OCI-LY3 (cell line): ENCODE results near the gene ESPL1.

ENCODE experiments used
- H2AFZ ChIP-seq: fragments of 200-600, 300-600 bp; shearing (Covaris generic); 2 replicates; pipeline ENCODE4 v1.6.0; 2014; ENCODE audit warnings: antibody characterized with exemption, low read depth, low read length
- H3K27ac ChIP-seq: fragments of 200-600, 300-600 bp; sonication (generic); 2 replicates; pipeline ENCODE4 v1.5.1; 2014; ENCODE audit warnings: mild to moderate bottlenecking, low read length, moderate library complexity, mixed read lengths
- H3K27me3 ChIP-seq: fragments of 200-600, 300-600 bp; sonication (generic); 2 replicates; pipeline ENCODE4 v1.6.1; 2014; ENCODE audit warnings: low read depth, low read length, mixed read lengths
- H3K36me3 ChIP-seq: fragments of 200-600, 300-600 bp; sonication (generic); replicated peaks from 2 replicates; pipeline ENCODE3; 2014; ENCODE audit warnings: low read depth, low read length, mixed read lengths
- H3K4me1 ChIP-seq: fragments of 300-600, 200-600 bp; sonication (generic); 2 replicates; pipeline ENCODE4 v1.6.1; 2014; ENCODE audit warnings: low read length, mixed read lengths
- H3K4me2 ChIP-seq: fragments of 200-600, 300-600 bp; sonication (generic); 2 replicates; pipeline ENCODE4 v1.6.1; 2014; ENCODE audit warnings: low read length, mixed read lengths
- H3K4me3 ChIP-seq: fragments of 300-600, 200-600 bp; sonication (generic); 2 replicates; pipeline ENCODE4 v1.5.1; 2014; ENCODE audit warnings: antibody characterized with exemption, mild to moderate bottlenecking, low read length, moderate library complexity
- H3K79me2 ChIP-seq: fragments of 300-600, 200-600 bp; shearing (Covaris generic); 2 replicates; pipeline ENCODE4 v1.6.1; 2014; ENCODE audit warnings: mild to moderate bottlenecking, low read length, mixed read lengths
- H3K9ac ChIP-seq: fragments of 300-600, 200-600 bp; shearing (Covaris generic); 2 replicates; pipeline ENCODE4 v1.6.0; 2014; ENCODE audit warnings: mild to moderate bottlenecking, low read length, moderate library complexity
- H3K9me3 ChIP-seq: fragments of 200-600, 300-600 bp; shearing (Covaris generic); 2 replicates; pipeline ENCODE4 v1.6.1; 2014; ENCODE audit warnings: low read length, mixed read lengths; ENCODE audit not compliant: insufficient read depth
- H4K20me1 ChIP-seq: fragments of 200-600, 300-600 bp; sonication (generic); 2 replicates; pipeline ENCODE4 v1.6.1; 2016; ENCODE audit warnings: low read length, mixed read lengths; ENCODE audit not compliant: insufficient read depth
- CTCF ChIP-seq: fragments of 200-600, 300-600 bp; sonication (generic); IDR thresholded peaks from 2 replicates; pipeline ENCODE4 v1.5.1; 2014; ENCODE audit warnings: antibody characterized with exemption, low read length, low read depth
- EZH2phosphoT487 ChIP-seq: fragments of 200-600 bp; shearing (Covaris generic); IDR thresholded peaks from 2 replicates; pipeline ENCODE4 v1.6.1; 2018; ENCODE audit warnings: antibody characterized with exemption, mixed run types, low read depth

ESPL1 gene

GRCh38 chr12:53274445-53274844 lies 6.3 kb downstream of the ESPL1 start:
- TF ChIP-seq CTCF, result no peak
- TF ChIP-seq EZH2phosphoT487, result no peak
- Histone ChIP-seq H3K9ac (no peak overlapping the region), H3K36me3 (peaks cover 53% of the 10 kb centered on the region), H3K4me3 (no peak overlapping the region), H3K79me2 (peaks cover 15% of the 10 kb centered on the region), H2AFZ (no peak overlapping the region), H3K4me1 (no peaks in the 10 kb centered on the region), H4K20me1 (no peaks in the 10 kb centered on the region), H3K9me3 (no peaks in the 10 kb centered on the region), H3K4me2 (no peak overlapping the region), H3K27me3 (no peaks in the 10 kb centered on the region), H3K27ac (no peak overlapping the region)

GRCh38 chr12:53276511-53276910 lies 8.4 kb downstream of the ESPL1 start:
- no peak overlapping the region for H3K27ac ChIP-seq
- H3K79me2 ChIP-seq, result no peaks in the 10 kb centered on the region; the same call in 1 of the 2 replicates
- H3K36me3 ChIP-seq, result peaks cover 49% of the 10 kb centered on the region

GRCh38 chr12:53277981-53278380 lies 9.9 kb downstream of the ESPL1 start:
- H3K9ac ChIP-seq, result no peak overlapping the region
- peaks cover 50% of the 10 kb centered on the region for H3K36me3 ChIP-seq
- TF ChIP-seq CTCF (no peak), EZH2phosphoT487 (no peak)
- no peaks in the 10 kb centered on the region for H3K9me3 ChIP-seq
- no peak overlapping the region for H3K4me2 ChIP-seq
- H2AFZ ChIP-seq, result no peak overlapping the region
- H3K79me2 ChIP-seq, result no peaks in the 10 kb centered on the region
- H3K27ac ChIP-seq, result no peak overlapping the region
- no peaks in the 10 kb centered on the region for H3K27me3 ChIP-seq
- no peaks in the 10 kb centered on the region for H3K4me1 ChIP-seq
- no peak overlapping the region for H3K4me3 ChIP-seq
- H4K20me1 ChIP-seq, result no peaks in the 10 kb centered on the region

More at GRCh38 chr12:53276511-53276910, 8.4 kb downstream of the ESPL1 start:
- no peaks in the 10 kb centered on the region for H3K9me3 ChIP-seq
- H3K27me3 ChIP-seq, result no peaks in the 10 kb centered on the region
- no peak overlapping the region for H3K9ac ChIP-seq
- H4K20me1 ChIP-seq, result no peaks in the 10 kb centered on the region
- no peaks in the 10 kb centered on the region for H3K4me1 ChIP-seq
- H3K4me2 ChIP-seq, result no peak overlapping the region
- H2AFZ ChIP-seq, result no peak overlapping the region
- H3K4me3 ChIP-seq, result no peak overlapping the region
- TF ChIP-seq CTCF (no peak), EZH2phosphoT487 (no peak)

GRCh38 chr12:53279283-53279869 lies 11.3 kb downstream of the ESPL1 start:
- Histone ChIP-seq H3K36me3 (peaks cover 58% of the 10 kb centered on the region), H3K79me2 (no peaks in the 10 kb centered on the region), H3K27ac (no peak overlapping the region)

More at GRCh38 chr12:53279283-53279869, 11.3 kb downstream of the ESPL1 start:
- no peak overlapping the region for H3K4me3 ChIP-seq
- no peaks in the 10 kb centered on the region for H3K27me3 ChIP-seq
- H3K9ac ChIP-seq, result no peak overlapping the region
- no peaks in the 10 kb centered on the region for H4K20me1 ChIP-seq
- no peaks in the 10 kb centered on the region for H3K4me1 ChIP-seq
- no peak overlapping the region for H2AFZ ChIP-seq
- no peak overlapping the region for H3K4me2 ChIP-seq
- TF ChIP-seq EZH2phosphoT487 (no peak), CTCF (no peak)
- no peaks in the 10 kb centered on the region for H3K9me3 ChIP-seq
